GM18502 (cell line): ENCODE results near the gene CENPL.
"Not testable (repeated sequence)": the region's sequence is repeated elsewhere in the genome, so short reads cannot be mapped to it uniquely, and the experiment has no call there.

Experiments used
- ATAC-seq: cut with Tn5 transposase; IDR thresholded peaks from one replicate; pipeline ENCODE4 v1.9.1; 2021; ENCODE audit warnings: mild to moderate bottlenecking; ENCODE audit not compliant: unreplicated experiment, poor library complexity

The CENPL gene

GRCh38 chr1:173824315-173825081 lies at the start of gene CENPL, which contains the start of gene DARS2:
Gene CENPL, minus strand, starts transcription at chr1:173824883. Its CDS starts 13,584 bp downstream, at chr1:173811299.
Gene DARS2, plus strand, starts transcription at chr1:173824673. Its CDS starts 557 bp downstream, at chr1:173825230.
- ATAC-seq, result peak; percentile 78

- ATAC-seq, result no peak
These were observed 46.8 kb upstream of the CENPL start for GRCh38 chr1:173871500-173871899.

GRCh38 chr1:173871091-173871490 lies 46.4 kb upstream of the CENPL start:
- ATAC-seq, result no peak

- ATAC-seq, result no peak
These were observed 45.8 kb upstream of the CENPL start for GRCh38 chr1:173870252-173871075.

DNA sequence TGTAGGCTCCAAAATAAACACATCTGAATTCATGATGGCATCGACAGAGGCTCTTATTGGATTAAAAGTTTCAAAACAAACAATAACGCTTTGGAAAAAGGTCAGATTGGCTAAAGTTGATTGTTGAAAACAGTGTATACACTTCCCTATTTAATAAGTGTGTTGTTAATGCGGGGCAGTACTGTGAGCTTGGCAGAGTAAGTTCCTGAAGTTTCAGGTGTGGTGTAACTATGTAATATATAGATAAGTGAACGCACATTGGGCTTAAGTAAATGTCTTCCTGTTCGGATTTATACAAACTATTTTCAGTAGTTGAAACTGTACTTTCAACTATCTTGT lies 44.3 kb upstream of the CENPL start:
- no peak for ATAC-seq

DNA sequence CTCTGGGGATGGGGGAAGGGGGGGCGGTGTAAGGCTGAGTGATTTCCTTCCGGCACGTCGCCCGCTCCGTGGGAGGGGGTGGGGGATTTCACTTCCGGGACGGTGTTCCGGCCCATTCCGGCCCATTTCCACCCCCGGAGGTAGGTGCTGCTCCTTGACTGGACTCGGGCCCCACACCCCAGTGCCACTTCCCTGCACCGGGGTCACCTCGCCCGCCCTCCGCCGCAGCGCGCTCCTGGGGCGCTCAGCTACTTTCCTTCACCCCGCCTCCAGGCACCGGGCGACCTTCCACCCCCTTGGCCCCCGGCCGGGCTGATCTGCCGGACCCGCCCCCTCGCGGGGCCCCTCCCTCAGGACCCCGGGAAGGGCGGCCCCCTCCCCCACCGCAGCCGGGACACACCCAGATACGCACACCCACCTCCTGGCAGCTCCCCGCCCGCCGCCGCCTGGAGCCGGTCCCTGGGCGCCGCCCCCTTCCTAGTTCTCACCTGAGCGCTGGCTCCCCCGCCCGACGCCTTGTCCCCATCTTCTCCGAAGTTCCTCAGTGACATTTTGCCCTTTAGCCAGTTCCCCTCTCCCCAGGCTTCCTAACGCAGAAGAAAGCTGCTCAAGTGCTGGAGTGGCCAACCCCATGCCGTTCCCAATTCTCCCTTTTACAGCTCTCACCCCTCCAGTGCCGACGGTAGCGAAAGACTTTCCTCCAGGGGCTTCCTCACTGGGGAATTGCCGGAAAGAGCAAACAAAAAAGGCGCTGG lies 43.8 kb upstream of the CENPL start, which contains the start of gene ZBTB37:
TSS of gene ZBTB37 (plus strand) at position 115 of the 755 bp plus-strand sequence. CDS start 1,846 bp downstream, outside the sequence.
- peak; percentile 61 for ATAC-seq

- ATAC-seq, result peak; percentile 77
These were observed 43.1 kb upstream of the CENPL start, which contains the start of gene GAS5 for GRCh38 chr1:173867753-173868265. Gene GAS5, minus strand, starts transcription at chr1:173867989.

DNA sequence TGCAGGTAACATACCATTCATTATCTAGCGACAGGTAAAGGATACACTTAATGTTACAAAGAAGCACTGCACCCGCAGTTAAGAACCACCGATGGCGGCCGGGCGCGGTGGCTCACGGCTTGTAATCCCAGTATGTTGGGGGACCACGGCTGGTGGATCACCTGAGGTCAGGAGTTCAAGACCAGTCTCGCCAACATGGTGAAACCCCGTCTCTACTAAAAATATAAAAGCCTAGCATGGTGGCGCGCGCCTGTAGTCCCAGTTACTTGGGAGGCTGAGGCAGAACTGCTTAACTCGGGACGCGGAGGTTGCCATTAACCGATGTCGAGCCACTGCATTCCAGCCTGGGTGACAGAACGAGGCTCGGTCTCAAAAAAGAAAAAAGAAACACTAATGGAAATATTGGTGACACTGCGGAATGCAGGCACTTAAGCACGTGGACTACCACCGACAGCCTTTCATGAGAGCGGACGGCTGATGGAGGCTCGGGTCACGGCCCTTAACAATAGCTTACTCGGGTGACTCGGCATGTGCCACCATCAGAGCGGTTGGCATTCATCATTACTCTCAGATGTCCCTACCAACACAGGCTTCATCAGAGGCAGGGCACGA lies 42.6 kb upstream of the CENPL start:
- ATAC-seq, result no peak

GRCh38 chr1:173866413-173867115 lies 41.9 kb upstream of the CENPL start:
- ATAC-seq, result no peak

- no peak for ATAC-seq
These were observed 40.9 kb upstream of the CENPL start for GRCh38 chr1:173865468-173866164.

DNA sequence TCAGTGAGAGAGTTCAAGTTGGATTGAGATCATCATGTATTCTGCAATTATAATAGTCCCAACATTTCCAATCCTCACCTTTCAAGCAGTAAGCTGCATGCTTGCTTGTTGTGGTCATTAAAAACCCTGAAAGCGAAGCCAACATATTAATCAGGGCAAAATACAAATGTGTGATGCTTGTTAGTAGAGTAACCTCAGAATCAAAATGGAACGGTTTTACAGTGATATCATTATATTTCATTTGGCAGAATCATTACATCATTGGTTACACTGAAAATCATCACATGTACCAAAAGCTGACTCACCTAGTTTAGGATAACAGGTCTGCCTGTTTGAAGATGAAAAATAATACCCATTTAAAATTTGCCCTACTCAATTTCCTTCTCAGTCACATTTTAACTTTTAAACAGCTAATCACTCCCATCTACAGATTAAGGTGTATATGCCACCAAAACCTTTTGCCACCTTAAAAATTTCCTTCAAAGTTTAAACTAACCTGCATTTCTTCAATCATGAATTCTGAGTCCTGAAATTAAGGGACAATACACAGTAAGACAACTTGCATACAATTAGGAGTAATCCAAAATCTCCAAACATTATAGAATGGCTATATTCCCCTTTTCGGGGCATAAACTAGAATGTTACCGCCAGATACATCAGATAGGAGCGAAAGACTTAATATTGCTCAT lies 39.6 kb upstream of the CENPL start:
- ATAC-seq, result no peak

DNA sequence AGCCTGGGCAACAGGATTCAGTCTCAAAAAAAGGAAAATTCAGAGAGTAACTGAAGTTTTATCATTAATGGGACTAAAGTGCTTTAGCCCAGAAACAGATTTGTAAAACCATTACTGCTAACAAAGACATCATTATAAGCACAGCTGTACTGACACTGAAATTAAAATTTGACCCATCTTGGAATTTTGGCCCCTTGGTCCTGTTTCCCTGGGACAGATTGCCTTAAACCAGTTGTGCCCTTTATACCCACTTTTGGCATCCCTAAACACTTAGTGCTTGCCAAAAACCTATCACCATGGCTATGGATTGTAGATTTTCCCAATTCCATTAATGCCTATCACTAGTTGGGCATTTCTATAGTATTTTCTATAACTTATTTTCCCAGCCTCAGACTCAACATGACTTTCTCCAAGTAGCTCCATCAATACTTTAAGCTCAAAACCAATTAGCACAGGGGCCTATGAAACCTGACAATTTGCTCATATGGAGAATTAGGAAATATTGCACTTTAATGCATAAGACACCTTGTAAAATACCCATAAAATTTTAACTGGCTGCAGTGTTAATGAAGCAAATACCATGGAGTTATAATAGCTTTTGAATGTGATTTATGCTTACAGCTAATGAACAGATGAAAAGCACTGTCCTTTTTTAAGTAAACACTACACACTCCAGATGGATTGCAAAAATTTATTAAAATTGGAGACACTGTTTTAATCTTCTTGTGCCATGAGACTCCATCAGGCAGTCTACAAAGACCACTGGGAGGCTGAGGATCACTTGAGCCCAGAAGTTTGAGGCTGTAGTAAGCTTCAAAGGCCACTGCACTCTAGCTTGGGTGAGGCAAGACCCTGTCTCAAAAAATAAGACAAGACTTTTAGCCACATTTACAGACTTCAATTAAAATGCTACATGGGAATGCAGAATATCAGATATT lies 38.8 kb upstream of the CENPL start:
- ATAC-seq, result no peak

DNA sequence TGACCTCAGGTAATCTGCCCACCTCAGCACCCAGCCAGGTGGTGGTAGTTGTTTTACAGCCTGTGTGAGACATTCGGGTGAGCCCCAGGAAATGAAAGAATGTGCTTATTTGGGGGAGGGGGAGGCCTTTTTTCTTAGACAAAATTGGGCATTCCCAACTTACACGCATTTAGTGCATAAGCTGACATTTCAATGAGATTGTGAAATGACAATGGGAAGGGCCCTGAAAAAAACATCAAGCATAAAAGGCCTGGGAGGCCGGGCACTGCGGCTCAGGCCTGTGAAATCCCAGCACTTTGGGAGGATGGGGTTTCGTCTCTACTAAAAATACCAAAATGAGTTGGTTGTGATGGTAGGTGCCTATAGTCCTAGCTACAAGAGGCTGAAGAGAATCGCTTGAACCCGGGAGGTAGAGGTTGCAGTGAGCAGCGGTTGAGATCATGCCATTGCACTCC lies 38.1 kb upstream of the CENPL start:
- ATAC-seq, result no peak

GRCh38 chr1:173862146-173862768 lies 37.6 kb upstream of the CENPL start:
- ATAC-seq, result not testable (repeated sequence)

DNA sequence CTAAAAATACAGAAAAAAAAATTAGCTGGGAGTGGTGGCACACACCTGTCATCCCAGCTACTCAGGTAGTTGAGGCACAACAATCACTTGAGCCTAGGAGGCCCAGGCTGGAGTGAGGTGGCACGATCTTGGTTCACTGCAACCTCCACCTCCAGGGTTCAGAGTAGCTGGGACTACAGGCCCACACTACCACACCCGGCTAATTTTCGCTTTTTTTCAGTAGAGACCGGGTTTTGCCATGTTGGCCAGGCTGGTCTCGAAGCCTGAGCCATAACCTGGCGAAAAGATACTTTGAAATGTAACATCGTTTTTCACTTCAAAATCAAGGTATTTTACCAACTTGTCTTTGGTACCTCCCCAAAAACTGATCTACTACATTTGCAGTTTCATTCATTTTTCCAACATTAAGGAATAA lies 37.1 kb upstream of the CENPL start:
- ATAC-seq, result no peak

DNA sequence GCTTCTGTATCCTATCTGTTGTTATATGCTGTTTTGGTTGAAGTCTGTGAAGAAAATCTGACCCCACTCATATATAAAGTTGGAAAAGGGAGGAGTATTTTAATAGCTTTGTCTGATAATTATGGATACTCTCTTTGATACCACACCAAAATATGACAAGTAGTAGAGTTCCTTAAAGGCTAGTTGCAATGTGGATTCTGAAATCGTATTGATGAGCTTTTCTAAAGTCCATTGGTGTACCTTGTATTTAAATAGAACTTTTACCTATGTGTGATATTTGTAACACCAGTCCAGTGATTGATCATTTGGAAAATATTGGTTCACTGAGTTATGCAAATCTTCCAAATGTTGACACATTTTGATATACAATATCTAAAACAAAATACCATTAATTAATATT lies 35.4 kb upstream of the CENPL start:
- ATAC-seq, result no peak

DNA sequence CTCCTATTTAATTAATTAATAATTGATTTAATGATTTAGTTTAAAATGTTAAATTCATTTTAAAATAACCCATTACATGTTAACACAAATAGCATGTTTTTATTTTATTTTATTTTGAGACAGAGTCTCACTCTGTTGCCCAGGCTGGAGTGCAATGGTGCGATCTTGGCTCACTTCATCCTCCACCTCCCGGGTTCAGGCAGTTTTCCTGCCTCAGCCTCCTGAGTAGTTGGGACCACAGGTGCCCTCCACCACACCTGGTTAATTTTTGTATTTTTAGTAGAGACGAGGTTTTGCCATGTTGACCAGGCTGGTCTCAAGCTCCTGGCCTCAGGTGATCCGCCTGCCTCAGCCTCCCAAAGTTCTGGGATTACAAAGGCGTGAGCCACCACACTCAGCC lies 34.9 kb upstream of the CENPL start:
- not testable (repeated sequence) for ATAC-seq
